ENCODE results near the gene TSPAN7. TPM values are rescaled to one million over a fixed set of nuclear protein-coding genes. Genes with fewer than 3 reads are reported as not detected.

The TSPAN7 gene
- total and polyA plus RNA-seq, 10 donors: 7.2 to 158 (median 58.5) TPM

GRCh38 chrX:38539748-38540147, 21.6 kb upstream of the TSPAN7 start:
- Histone ChIP-seq H3K4me3 (no peak overlapping the region), H3K36me3 (no peaks in the 10 kb centered on the region), H3K27ac (no peak overlapping the region), H3K27me3 (replicated peaks in 1 of 7) (no peaks in the 10 kb centered on the region), H3K4me1 (no peaks in the 10 kb centered on the region), H3K9me3 (peaks cover 0 to 4% (median 0%) of the 10 kb centered on the region in 8 donors)
- intact Hi-C loops (cut with DNase I; ENCODE audit: low total_unique reads): no loop called here
- WGBS, 5 donors: 52 to 95% (median 68%) methylated on average over 1 of the region's 1 CpG; no CpG with 5 or more reads in 1 of the 5 donors
- DNase-seq: no peak
- TF ChIP-seq, protein P1, sequence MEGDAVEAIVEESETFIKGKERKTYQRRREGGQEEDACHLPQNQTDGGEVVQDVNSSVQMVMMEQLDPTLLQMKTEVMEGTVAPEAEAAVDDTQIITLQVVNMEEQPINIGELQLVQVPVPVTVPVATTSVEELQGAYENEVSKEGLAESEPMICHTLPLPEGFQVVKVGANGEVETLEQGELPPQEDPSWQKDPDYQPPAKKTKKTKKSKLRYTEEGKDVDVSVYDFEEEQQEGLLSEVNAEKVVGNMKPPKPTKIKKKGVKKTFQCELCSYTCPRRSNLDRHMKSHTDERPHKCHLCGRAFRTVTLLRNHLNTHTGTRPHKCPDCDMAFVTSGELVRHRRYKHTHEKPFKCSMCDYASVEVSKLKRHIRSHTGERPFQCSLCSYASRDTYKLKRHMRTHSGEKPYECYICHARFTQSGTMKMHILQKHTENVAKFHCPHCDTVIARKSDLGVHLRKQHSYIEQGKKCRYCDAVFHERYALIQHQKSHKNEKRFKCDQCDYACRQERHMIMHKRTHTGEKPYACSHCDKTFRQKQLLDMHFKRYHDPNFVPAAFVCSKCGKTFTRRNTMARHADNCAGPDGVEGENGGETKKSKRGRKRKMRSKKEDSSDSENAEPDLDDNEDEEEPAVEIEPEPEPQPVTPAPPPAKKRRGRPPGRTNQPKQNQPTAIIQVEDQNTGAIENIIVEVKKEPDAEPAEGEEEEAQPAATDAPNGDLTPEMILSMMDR (IDR thresholded peaks at IDR 0.05 in 8 of 11, conservative IDR thresholded peaks at IDR 0.05 in 3 of 11): no peak
- no peak for TF ChIP-seq POLR2A (IDR thresholded peaks at IDR 0.05)
- TF ChIP-seq POLR2AphosphoS5 (IDR thresholded peaks at IDR 0.05): no peak

- Histone ChIP-seq H3K36me3 (no peaks in the 10 kb centered on the region), H3K9me3 (no peaks in the 10 kb centered on the region), H3K4me1 (no peaks in the 10 kb centered on the region), H3K4me3 (no peak overlapping the region), H3K27ac (no peak overlapping the region), H3K27me3 (replicated peaks in 1 of 7) (no peaks in the 10 kb centered on the region)
- TF ChIP-seq, protein P1 (IDR thresholded peaks at IDR 0.05 in 8 of 11, conservative IDR thresholded peaks at IDR 0.05 in 3 of 11): no peak
- no peak for TF ChIP-seq POLR2A (IDR thresholded peaks at IDR 0.05)
- 55 to 88% (median 84%) methylated on average over 3 of the region's 3 CpGs for WGBS, 5 donors
- intact Hi-C loops (cut with DNase I; ENCODE audit: low total_unique reads): no loop called here
- DNase-seq: no peak
Measured at GRCh38 chrX:38548508-38548907, 12.8 kb upstream of the TSPAN7 start.

GRCh38 chrX:38552721-38553120, 8.6 kb upstream of the TSPAN7 start:
- intact Hi-C loops (cut with DNase I; ENCODE audit: low total_unique reads): no loop called here
- H3K4me3 ChIP-seq: no peak overlapping the region
- no peaks in the 10 kb centered on the region for H3K9me3 ChIP-seq

DNA sequence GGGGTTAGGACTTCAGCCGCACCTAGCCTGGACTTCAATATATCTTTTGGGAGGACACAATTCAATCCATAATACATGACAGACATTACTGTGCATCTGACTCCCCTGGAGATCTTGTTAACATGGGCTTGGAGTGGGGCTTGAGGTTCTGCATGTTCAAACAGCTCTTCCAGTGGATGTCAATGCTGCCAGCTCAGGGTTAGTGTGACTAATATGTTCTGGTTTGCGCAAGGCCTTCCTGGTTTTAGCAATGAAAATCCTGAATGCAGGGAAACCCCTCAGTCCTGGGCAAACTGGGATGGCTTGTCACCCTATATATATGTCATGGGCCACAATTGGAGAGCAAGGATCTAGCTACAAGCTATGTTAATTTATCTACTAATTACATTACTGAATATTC, 2.7 kb upstream of the TSPAN7 start:
- 84 to 96% (median 94%) methylated on average over 2 of the region's 2 CpGs for WGBS, 5 donors
- no peak for DNase-seq
- intact Hi-C loops (cut with DNase I; ENCODE audit: low total_unique reads): no loop called here
- H3K4me3 ChIP-seq: no peak overlapping the region
- H3K36me3 ChIP-seq: no peaks in the 10 kb centered on the region
- peaks cover 0 to 13% (median 4%) of the 10 kb centered on the region in 6 donors for H3K4me1 ChIP-seq
- no peak overlapping the region for H3K27ac ChIP-seq
- peaks cover 0 to 18% (median 0%) of the 10 kb centered on the region in 7 donors for H3K27me3 ChIP-seq (replicated peaks in 1 of 7)
- TF ChIP-seq POLR2A (IDR thresholded peaks at IDR 0.05): no peak
- no peak for TF ChIP-seq POLR2AphosphoS5 (IDR thresholded peaks at IDR 0.05)
- TF ChIP-seq, protein P1 (IDR thresholded peaks at IDR 0.05 in 8 of 11, conservative IDR thresholded peaks at IDR 0.05 in 3 of 11): no peak
- H3K9me3 ChIP-seq: no peaks in the 10 kb centered on the region

More at GRCh38 chrX:38552721-38553120, 8.6 kb upstream of the TSPAN7 start:
- Histone ChIP-seq H3K36me3 (no peaks in the 10 kb centered on the region), H3K27me3 (replicated peaks in 1 of 7) (no peaks in the 10 kb centered on the region), H3K27ac (no peak overlapping the region), H3K4me1 (no peaks in the 10 kb centered on the region)
- TF ChIP-seq POLR2AphosphoS5 (IDR thresholded peaks at IDR 0.05): no peak
- TF ChIP-seq, protein P1 (IDR thresholded peaks at IDR 0.05 in 8 of 11, conservative IDR thresholded peaks at IDR 0.05 in 3 of 11): no peak
- no peak for TF ChIP-seq POLR2A (IDR thresholded peaks at IDR 0.05)
- DNase-seq: no peak
- 70 to 93% (median 76%) methylated on average over 1 of the region's 1 CpG for WGBS, 5 donors

Measured in spleen (tissue), 11 donors.